ENCODE measurements around the gene KRTAP5-10. TPM values are rescaled to one million over a fixed set of nuclear protein-coding genes. Genes with fewer than 3 reads are reported as not detected.
"Not testable (repeated sequence)": the region's sequence is repeated elsewhere in the genome, so short reads cannot be mapped to it uniquely, and the experiment has no call there.

KRTAP5-10 gene
- total RNA-seq, 1 donor from 2014 or later = not detected

DNA sequence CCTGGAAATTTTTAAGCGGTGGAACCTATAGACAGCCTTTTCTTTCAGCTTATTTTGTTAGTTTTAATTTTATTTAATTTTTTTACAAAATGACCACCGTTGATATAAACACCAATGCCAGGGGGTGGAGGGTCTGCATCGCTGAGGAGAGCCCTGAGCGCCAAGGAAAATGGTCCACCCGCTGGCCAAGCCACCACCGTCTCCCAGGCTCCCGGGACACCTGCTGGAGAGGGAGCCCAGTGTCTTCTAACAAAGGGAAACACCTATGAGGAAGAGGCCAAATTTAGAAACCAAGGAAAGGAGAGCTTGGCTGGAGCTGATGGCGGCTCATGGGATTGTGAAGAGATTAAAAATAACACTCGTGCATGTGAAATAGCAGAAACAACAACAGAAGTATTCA, 27.8 kb upstream of the KRTAP5-10 start:
- peaks cover 16% of the 10 kb centered on the region for H3K9me3 Mint-ChIP-seq
- no peak overlapping the region for H3K4me3 Mint-ChIP-seq (ENCODE audit: low read depth)
- intact Hi-C loops (cut with micrococcal nuclease) = no loop called here
- H3K27me3 Mint-ChIP-seq (ENCODE audit: low read depth) = no peaks in the 10 kb centered on the region
- no peak for DNase-seq (ENCODE audit: low spot score)
- H3K4me1 Mint-ChIP-seq (ENCODE audit: low read depth) = no peaks in the 10 kb centered on the region
- no peak overlapping the region for H3K27ac Mint-ChIP-seq
- no peaks in the 10 kb centered on the region for H3K36me3 Mint-ChIP-seq (ENCODE audit: low read depth)

GRCh38 chr11:71537977-71538665, 27.2 kb upstream of the KRTAP5-10 start, which contains the start of gene KRTAP5-8:
Gene KRTAP5-8, plus strand, starts transcription at chr11:71538025. Its CDS starts 31 bp downstream, at chr11:71538056.
- H3K27me3 Mint-ChIP-seq (ENCODE audit: low read depth); intact Hi-C loops (cut with micrococcal nuclease); DNase-seq (ENCODE audit: low spot score); H3K27ac Mint-ChIP-seq; H3K4me1 Mint-ChIP-seq (ENCODE audit: low read depth); H3K4me3 Mint-ChIP-seq (ENCODE audit: low read depth); H3K36me3 Mint-ChIP-seq (ENCODE audit: low read depth): not testable (repeated sequence)
- peaks cover 16% of the 10 kb centered on the region for H3K9me3 Mint-ChIP-seq

DNA sequence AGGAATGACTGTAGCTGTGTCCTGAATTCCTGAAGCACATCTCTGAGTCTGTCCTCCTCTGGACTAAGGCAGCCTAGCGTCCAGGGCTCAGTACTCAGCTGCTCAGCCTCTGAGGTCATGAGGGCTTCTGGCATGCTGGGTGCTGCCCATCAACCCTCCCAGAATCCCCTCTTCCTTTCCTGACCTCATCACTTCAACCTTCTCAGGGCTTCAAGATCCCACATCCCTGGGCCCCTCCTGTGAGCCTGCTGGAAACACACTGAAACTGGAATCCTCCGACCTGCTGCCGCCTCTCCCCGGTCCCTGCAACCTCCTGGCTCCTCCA, 26.7 kb upstream of the KRTAP5-10 start:
- H3K36me3 Mint-ChIP-seq (ENCODE audit: low read depth) = no peaks in the 10 kb centered on the region
- no peak overlapping the region for H3K27ac Mint-ChIP-seq
- intact Hi-C loops (cut with micrococcal nuclease) = no loop called here
- H3K9me3 Mint-ChIP-seq = peaks cover 16% of the 10 kb centered on the region
- no peaks in the 10 kb centered on the region for H3K27me3 Mint-ChIP-seq (ENCODE audit: low read depth)
- no peak overlapping the region for H3K4me3 Mint-ChIP-seq (ENCODE audit: low read depth)
- no peak for DNase-seq (ENCODE audit: low spot score)
- peaks cover 4% of the 10 kb centered on the region for H3K4me1 Mint-ChIP-seq (ENCODE audit: low read depth)

DNA sequence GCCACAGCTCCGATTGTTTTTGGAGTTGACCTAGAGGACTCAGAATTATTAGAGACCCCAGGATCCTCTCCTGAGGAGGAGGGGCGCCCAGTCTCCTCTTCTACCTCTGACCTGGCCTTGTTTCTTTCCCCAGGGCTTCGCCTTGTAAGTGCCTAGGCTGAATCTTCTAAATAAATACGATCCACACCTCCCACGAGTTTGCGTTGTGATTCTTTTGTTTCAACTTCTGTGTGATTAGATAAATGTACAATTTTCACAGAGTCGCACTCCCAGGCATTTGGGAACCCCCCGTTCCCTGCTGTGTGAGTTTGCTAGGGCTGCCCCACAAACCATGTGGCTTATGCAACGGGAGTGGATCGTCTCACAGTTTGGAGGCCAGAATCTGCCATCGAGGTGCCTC, 26.3 kb upstream of the KRTAP5-10 start:
- peaks cover 6% of the 10 kb centered on the region for H3K4me1 Mint-ChIP-seq (ENCODE audit: low read depth)

GRCh38 chr11:71539971-71540370, 25.4 kb upstream of the KRTAP5-10 start:
- H3K36me3 Mint-ChIP-seq (ENCODE audit: low read depth); H3K4me3 Mint-ChIP-seq (ENCODE audit: low read depth); H3K27me3 Mint-ChIP-seq (ENCODE audit: low read depth); intact Hi-C loops (cut with micrococcal nuclease); H3K4me1 Mint-ChIP-seq (ENCODE audit: low read depth); H3K27ac Mint-ChIP-seq; DNase-seq (ENCODE audit: low spot score): not testable (repeated sequence)
- peaks cover 16% of the 10 kb centered on the region for H3K9me3 Mint-ChIP-seq

More for the DNA sequence above, 26.3 kb upstream of the KRTAP5-10 start:
- no peaks in the 10 kb centered on the region for H3K27me3 Mint-ChIP-seq (ENCODE audit: low read depth)
- H3K27ac Mint-ChIP-seq = no peak overlapping the region
- peaks cover 16% of the 10 kb centered on the region for H3K9me3 Mint-ChIP-seq
- H3K36me3 Mint-ChIP-seq (ENCODE audit: low read depth) = no peaks in the 10 kb centered on the region
- no peak overlapping the region for H3K4me3 Mint-ChIP-seq (ENCODE audit: low read depth)
- no peak for DNase-seq (ENCODE audit: low spot score)
- intact Hi-C loops (cut with micrococcal nuclease) = no loop called here

DNA sequence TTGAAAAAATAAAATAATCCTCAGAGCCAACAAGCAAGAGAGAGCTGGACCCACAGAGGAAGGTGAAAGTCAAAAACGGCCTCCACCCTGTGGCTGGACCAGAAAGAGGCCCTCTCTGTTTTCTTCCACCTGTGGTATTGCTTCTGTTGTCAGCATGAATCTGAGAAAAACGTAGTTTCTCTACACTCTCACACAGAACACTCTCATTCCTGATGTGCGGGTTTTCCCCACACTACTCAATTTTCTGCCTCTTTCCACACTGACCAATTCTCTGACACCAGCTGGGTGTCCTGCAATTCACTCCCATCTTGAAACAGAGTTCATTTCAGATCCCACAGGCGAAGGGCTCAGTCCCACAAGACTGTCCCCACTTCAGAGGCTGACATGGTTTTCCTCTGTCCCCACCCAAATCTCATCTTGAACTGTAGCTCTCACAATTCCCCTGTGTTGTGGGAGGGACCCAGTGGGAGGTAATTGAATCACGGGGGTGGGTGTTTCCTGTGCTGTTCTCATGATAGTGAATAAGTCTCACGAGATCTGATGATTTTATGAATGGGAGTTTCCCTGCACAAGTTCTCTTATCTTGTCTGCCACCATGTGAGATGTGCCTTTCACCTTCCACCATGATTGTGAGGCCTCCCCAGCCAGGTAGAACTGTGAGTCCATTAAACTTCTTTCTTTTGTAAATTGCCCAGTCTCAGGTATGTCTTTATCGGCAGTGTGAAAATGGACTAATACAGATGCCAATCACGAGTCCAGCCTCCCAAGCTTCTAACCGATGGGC, 24.6 kb upstream of the KRTAP5-10 start:
- H3K36me3 Mint-ChIP-seq (ENCODE audit: low read depth); H3K27me3 Mint-ChIP-seq (ENCODE audit: low read depth); H3K4me1 Mint-ChIP-seq (ENCODE audit: low read depth); intact Hi-C loops (cut with micrococcal nuclease); DNase-seq (ENCODE audit: low spot score); H3K4me3 Mint-ChIP-seq (ENCODE audit: low read depth): not testable (repeated sequence)
- Mint-ChIP-seq H3K27ac (peak overlapping the region; percentile 46), H3K9me3 (peaks cover 16% of the 10 kb centered on the region)

GRCh38 chr11:71542382-71542781, 23.0 kb upstream of the KRTAP5-10 start:
- no peak for DNase-seq (ENCODE audit: low spot score)
- intact Hi-C loops (cut with micrococcal nuclease) = no loop called here
- Mint-ChIP-seq H3K27me3 (ENCODE audit: low read depth) (no peaks in the 10 kb centered on the region), H3K9me3 (peaks cover 16% of the 10 kb centered on the region), H3K4me1 (ENCODE audit: low read depth) (peaks cover 6% of the 10 kb centered on the region), H3K27ac (no peak overlapping the region), H3K36me3 (ENCODE audit: low read depth) (no peaks in the 10 kb centered on the region), H3K4me3 (ENCODE audit: low read depth) (no peak overlapping the region)

DNA sequence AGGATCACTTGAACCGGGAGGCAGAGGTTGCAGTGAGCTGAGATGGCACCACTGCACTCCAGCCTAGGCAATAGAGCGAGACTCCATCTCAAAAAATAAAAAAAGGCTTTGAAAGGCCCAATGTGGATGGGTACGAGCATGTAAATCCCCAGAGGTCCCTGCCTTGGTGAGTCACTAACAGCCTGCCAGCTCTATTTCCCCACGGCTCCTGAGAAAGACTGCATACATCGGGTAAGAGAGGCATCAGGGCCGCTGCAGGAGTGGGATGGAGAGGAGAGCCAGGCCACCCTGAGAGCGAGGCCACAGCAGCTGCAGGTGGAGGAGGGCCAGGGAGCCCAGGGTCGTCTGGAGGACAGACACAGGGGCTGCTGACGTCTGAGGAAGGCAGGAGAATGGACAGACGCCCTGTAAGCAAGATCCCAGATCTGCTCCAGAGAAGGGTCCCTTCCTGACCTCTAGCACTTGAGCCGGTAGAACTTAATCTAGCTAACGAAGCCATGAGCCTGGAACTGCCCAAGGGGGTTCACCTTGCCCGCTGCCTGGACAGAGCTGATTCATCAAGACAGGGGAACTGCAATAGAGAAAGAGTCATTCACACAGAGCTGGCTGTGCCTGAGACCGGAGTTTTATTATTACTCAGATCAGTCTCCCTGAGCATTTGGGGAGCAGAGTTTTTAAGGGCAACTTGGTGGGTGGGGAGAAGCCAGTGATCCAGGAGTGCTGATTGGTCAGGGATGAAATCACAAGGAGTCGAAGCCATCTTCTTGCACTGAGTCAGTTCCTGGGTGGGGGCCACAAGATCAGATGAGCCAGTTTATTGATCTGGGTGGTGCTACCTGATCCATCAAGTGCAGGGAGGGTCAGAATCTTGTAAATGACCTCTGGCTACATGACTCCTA, 22.2 kb upstream of the KRTAP5-10 start:
- H3K36me3 Mint-ChIP-seq (ENCODE audit: low read depth) = no peaks in the 10 kb centered on the region
- H3K27ac Mint-ChIP-seq = no peak overlapping the region
- no peaks in the 10 kb centered on the region for H3K27me3 Mint-ChIP-seq (ENCODE audit: low read depth)
- intact Hi-C loops (cut with micrococcal nuclease) = no loop called here
- H3K4me1 Mint-ChIP-seq (ENCODE audit: low read depth) = peaks cover 6% of the 10 kb centered on the region
- H3K9me3 Mint-ChIP-seq = peaks cover 16% of the 10 kb centered on the region
- DNase-seq (ENCODE audit: low spot score) = no peak
- no peak overlapping the region for H3K4me3 Mint-ChIP-seq (ENCODE audit: low read depth)

DNA sequence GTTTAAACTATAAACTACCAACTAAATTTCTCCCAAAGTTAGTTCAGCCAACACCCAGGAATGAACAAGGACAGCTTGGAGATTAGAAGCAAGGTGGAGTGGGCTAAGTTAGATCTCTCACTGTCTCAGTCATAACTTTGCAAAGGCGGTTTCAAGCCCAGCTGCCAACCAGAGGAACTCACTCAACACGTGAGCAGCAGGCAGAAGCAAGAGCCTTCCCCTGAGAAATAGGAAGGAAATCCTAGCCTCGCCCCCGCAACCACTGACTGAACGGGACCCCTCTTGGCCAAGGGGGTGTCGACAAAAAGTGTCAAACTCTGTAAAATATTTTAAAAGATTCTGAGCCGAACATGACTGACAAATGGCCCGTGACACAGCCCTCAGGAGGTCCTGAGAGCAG, 21.5 kb upstream of the KRTAP5-10 start:
- H3K4me3 Mint-ChIP-seq (ENCODE audit: low read depth) = no peak overlapping the region
- no peaks in the 10 kb centered on the region for H3K36me3 Mint-ChIP-seq (ENCODE audit: low read depth)
- H3K27ac Mint-ChIP-seq = no peak overlapping the region
- H3K4me1 Mint-ChIP-seq (ENCODE audit: low read depth) = peaks cover 6% of the 10 kb centered on the region
- peaks cover 16% of the 10 kb centered on the region for H3K9me3 Mint-ChIP-seq
- DNase-seq (ENCODE audit: low spot score) = no peak
- intact Hi-C loops (cut with micrococcal nuclease) = no loop called here
- H3K27me3 Mint-ChIP-seq (ENCODE audit: low read depth) = no peaks in the 10 kb centered on the region

- H3K4me1 Mint-ChIP-seq (ENCODE audit: low read depth) = peaks cover 6% of the 10 kb centered on the region
- H3K27ac Mint-ChIP-seq = no peak overlapping the region
- H3K9me3 Mint-ChIP-seq = peaks cover 16% of the 10 kb centered on the region
- no peaks in the 10 kb centered on the region for H3K36me3 Mint-ChIP-seq (ENCODE audit: low read depth)
- intact Hi-C loops (cut with micrococcal nuclease) = no loop called here
- H3K27me3 Mint-ChIP-seq (ENCODE audit: low read depth) = peaks cover 2% of the 10 kb centered on the region
- DNase-seq (ENCODE audit: low spot score) = no peak
- H3K4me3 Mint-ChIP-seq (ENCODE audit: low read depth) = no peak overlapping the region
These were observed 20.7 kb upstream of the KRTAP5-10 start for GRCh38 chr11:71544525-71545214.

DNA sequence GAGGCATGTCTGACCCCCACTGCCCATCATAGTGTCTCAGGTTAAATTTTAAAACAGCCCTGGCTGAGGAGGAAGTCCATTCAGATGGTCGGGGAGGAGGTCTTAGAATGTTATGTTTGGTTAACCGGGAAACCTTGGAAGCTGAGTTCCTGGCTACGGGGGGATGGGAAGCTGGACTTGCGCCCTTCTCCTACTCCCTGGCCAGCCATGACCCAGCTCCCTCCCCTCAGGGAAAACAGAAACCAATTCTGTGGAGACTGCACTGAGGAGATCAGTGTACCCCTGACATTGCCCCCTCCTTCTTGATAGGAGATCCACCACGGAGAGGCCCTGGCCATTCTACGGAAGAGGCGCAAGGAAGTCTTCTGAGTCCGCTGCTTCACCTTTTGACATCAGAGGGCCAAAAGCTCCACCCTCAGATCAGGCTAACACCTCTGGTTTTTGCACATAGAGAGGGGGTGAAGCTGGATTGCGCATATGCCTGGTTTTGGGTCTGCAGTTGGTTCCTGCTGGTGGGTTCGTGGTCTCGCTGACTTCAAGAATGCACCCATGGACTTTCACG, 19.9 kb upstream of the KRTAP5-10 start:
- Mint-ChIP-seq H3K27ac (no peak overlapping the region), H3K36me3 (ENCODE audit: low read depth) (no peaks in the 10 kb centered on the region), H3K4me1 (ENCODE audit: low read depth) (peaks cover 6% of the 10 kb centered on the region), H3K27me3 (ENCODE audit: low read depth) (peaks cover 5% of the 10 kb centered on the region), H3K4me3 (ENCODE audit: low read depth) (no peak overlapping the region), H3K9me3 (peaks cover 16% of the 10 kb centered on the region)
- DNase-seq (ENCODE audit: low spot score) = no peak
- intact Hi-C loops (cut with micrococcal nuclease) = no loop called here

GRCh38 chr11:71548120-71548519, 17.2 kb upstream of the KRTAP5-10 start, which contains the start of gene KRTAP5-9:
Gene KRTAP5-9, plus strand, starts transcription at chr11:71548420. Its CDS starts 238 bp downstream, at chr11:71548658.
- no peak within 1 kb of the TSS for H3K4me3 Mint-ChIP-seq (ENCODE audit: low read depth)
- peaks cover 6% of the 10 kb centered on the region for H3K27me3 Mint-ChIP-seq (ENCODE audit: low read depth)
- H3K27ac Mint-ChIP-seq = no peak within 1 kb of the TSS
- intact Hi-C loops (cut with micrococcal nuclease) = no loop called here
- no peak for DNase-seq (ENCODE audit: low spot score)
- H3K9me3 Mint-ChIP-seq = no peaks in the 10 kb centered on the region
- H3K36me3 Mint-ChIP-seq (ENCODE audit: low read depth) = no peaks in the 10 kb centered on the region
- peaks cover 6% of the 10 kb centered on the region for H3K4me1 Mint-ChIP-seq (ENCODE audit: low read depth)

Data from activated T-helper 2 cell treated with anti-CD3 and anti-CD28 coated beads, Interferon-gamma antibody, Interleukin-2, Interleukin-4, amounts not matched to agents 10 μg/mL and 5 μg/mL and 100 μg/mL, durations not matched to agents 14 hours and 24 hours and 36 hours (primary cell).